Fibroblast of upper back skin (primary cell): ENCODE results near the gene NAP1L1.

Experiments
- DNase-seq: peaks from one replicate; pipeline ENCODE4 v3.0.0-alpha.2; 2013

The NAP1L1 gene

GRCh38 chr12:76037130-76038103 is 47.1 kb downstream of the NAP1L1 start:
- DNase-seq: peak; percentile 83

GRCh38 chr12:76035045-76035444 is 49.4 kb downstream of the NAP1L1 start:
- DNase-seq: no peak

- peak; percentile 39 for DNase-seq
These were observed 51.1 kb downstream of the NAP1L1 start for GRCh38 chr12:76033081-76034011.

GRCh38 chr12:76032043-76032981 is 52.2 kb downstream of the NAP1L1 start:
- DNase-seq: peak; percentile 56

GRCh38 chr12:76031414-76032042 is 53.0 kb downstream of the NAP1L1 start, which contains the start of gene PHLDA1:
PHLDA1 (minus strand) TSS chr12:76031776.
- DNase-seq: peak; percentile 97

- no peak for DNase-seq
These were observed 53.4 kb downstream of the NAP1L1 start for GRCh38 chr12:76031081-76031413.

- DNase-seq: no peak
These were observed 54.0 kb downstream of the NAP1L1 start for GRCh38 chr12:76030341-76031080.

DNA sequence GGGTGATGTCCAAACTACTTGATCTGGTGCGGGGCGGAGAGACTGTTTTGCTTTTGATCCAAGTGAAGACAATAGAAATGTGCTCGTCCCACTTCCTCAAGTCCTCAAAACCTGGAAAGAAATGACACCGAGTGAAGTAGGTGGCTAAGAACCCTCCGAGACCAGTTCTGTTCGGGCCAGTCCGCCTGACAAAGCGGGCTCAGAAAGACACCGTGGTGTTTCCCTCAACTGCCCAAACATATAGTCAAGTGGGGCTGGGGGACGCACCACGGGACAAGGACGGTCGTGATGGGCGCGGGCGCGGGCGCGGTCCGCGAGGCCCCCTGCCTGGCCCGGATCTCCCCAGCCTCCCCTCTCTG is 54.5 kb downstream of the NAP1L1 start:
- DNase-seq: peak; percentile 40

- DNase-seq: no peak
These were observed 55.8 kb downstream of the NAP1L1 start for GRCh38 chr12:76028571-76029277.

DNA sequence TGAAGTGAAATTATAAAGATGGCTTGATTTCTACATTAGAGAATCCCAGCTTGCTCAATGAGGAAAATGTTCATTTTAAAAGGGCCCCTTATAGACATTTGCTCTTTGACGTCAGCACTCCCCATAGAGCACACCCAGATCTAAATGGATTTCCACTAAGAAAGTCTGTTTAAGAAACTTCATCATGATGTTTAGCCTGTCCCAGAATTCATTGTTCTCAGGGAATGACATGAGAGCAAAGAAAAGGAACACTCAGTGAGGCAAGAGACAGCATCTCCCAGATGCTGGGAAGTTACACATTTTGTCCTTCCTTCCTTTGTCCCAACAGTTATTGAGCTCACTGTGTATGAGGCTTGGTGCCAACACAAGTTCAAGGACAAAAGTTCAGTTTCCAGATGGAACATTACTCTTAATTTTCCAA is 57.8 kb downstream of the NAP1L1 start:
- DNase-seq: no peak

GRCh38 chr12:76025601-76026575 is 58.6 kb downstream of the NAP1L1 start:
- DNase-seq: no peak

DNA sequence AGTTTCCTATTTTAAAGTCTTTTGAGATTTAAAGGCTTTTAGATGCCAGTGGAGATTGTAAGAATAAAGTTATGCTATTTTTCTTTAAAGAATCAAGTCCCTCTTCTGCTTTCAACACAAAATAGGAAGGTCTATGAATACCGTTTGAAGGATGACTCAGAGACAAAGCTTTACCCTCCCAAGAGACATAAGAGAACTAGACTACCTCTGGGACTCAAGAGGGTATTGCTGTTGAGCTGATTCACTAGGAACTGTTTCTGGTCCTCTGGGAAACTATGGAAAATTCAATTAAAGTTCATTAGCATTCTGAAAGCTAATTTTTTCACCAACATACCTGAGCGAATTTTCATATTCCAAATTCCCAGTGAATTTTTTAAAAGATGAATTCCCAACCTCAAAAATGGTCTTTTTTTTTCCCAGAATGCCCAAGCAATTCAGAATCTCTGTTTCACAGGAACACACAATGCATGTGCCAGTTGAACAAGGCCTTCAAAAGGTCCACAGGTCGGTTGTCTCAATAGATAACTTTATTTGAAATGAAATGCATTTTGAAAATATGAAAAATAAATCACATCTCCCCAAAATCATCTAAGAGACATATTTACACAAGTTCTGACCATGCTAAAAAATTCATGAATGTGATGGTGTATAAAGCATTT is 59.4 kb downstream of the NAP1L1 start:
- peak; percentile 88 for DNase-seq

GRCh38 chr12:76024102-76024781 is 60.2 kb downstream of the NAP1L1 start:
- no peak for DNase-seq

DNA sequence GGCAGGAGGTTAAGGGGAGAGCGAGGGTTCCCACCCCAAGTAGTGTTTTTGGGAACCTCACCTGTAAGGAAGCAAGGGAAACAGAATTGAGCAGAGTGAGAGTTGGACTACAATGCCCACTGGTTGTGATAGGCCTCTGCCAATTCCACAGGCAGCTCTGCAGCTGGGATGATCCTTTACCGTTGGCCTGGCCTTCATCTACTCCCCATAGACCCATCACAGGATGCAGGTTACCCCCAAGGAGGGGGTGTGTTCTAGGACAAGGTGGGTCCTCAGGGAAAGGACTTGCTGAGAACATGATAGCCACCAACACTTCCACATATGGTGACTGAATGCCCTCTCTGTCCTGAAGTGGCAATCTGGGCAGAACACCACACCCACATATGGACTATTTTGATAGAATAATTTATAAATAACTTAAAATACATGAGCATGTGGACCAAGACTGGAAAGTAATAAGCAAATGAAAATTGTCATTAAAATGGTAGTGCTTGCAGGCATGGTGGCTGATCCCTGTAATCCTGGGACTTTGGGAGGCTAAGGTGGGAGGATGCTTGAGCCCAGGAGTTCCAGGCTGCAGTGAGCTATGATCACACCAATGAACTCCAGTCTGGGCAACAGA is 61.3 kb downstream of the NAP1L1 start:
- no peak for DNase-seq

- no peak for DNase-seq
These were observed 62.0 kb downstream of the NAP1L1 start for GRCh38 chr12:76022506-76022905.

- DNase-seq: peak; percentile 97
These were observed 63.5 kb downstream of the NAP1L1 start for GRCh38 chr12:76020731-76021672.
